GM19463 (cell line): ENCODE measurements around the gene CPXM1.
"Not testable (repeated sequence)": the region's sequence is repeated elsewhere in the genome, so short reads cannot be mapped to it uniquely, and the experiment has no call there.

ENCODE experiments used
- ATAC-seq: cut with Tn5 transposase; IDR thresholded peaks from one replicate; pipeline ENCODE4 v1.9.1; 2021; ENCODE audit warnings: mild to moderate bottlenecking, moderate library complexity; ENCODE audit not compliant: unreplicated experiment

CPXM1 gene

GRCh38 chr20:2822073-2822472, 21.6 kb upstream of the CPXM1 start:
- ATAC-seq: no peak

- ATAC-seq: no peak
These were observed 20.8 kb upstream of the CPXM1 start for GRCh38 chr20:2820896-2821869.

- no peak for ATAC-seq
These were observed 19.9 kb upstream of the CPXM1 start for GRCh38 chr20:2820084-2820895.

- ATAC-seq: no peak
These were observed 17.6 kb upstream of the CPXM1 start for GRCh38 chr20:2817891-2818595.

- ATAC-seq: no peak
These were observed 16.9 kb upstream of the CPXM1 start for GRCh38 chr20:2817341-2817726.

- ATAC-seq: no peak
These were observed 16.3 kb upstream of the CPXM1 start for GRCh38 chr20:2816583-2817340.

GRCh38 chr20:2816030-2816582, 15.7 kb upstream of the CPXM1 start, which contains the start of gene TMEM239:
TSS of gene TMEM239 (plus strand) at chr20:2816364. CDS start at chr20:2816555, 191 bp downstream.
- no peak for ATAC-seq

GRCh38 chr20:2815242-2815900, 14.9 kb upstream of the CPXM1 start:
- ATAC-seq: no peak

GRCh38 chr20:2814587-2815051, 14.2 kb upstream of the CPXM1 start, which contains the start of gene C20orf141:
TSS of gene C20orf141 (plus strand) at chr20:2814987. CDS start at chr20:2815185, 198 bp downstream.
- ATAC-seq: no peak

- ATAC-seq: no peak
These were observed 13.6 kb upstream of the CPXM1 start for GRCh38 chr20:2814076-2814475.

GRCh38 chr20:2812189-2812588, 11.8 kb upstream of the CPXM1 start:
- ATAC-seq: no peak

GRCh38 chr20:2809690-2810089, 9.3 kb upstream of the CPXM1 start:
- ATAC-seq: no peak

GRCh38 chr20:2807929-2808328, 7.5 kb upstream of the CPXM1 start:
- ATAC-seq: not testable (repeated sequence)

- ATAC-seq: no peak
These were observed 6.6 kb upstream of the CPXM1 start for GRCh38 chr20:2807019-2807418.

GRCh38 chr20:2806351-2806701, 5.9 kb upstream of the CPXM1 start:
- ATAC-seq: no peak

GRCh38 chr20:2805689-2806350, 5.4 kb upstream of the CPXM1 start:
- no peak for ATAC-seq

GRCh38 chr20:2804852-2805688, 4.6 kb upstream of the CPXM1 start:
- ATAC-seq: no peak
